UCSD-AML1 (cell line): ENCODE data around the gene HOXB7.

Source experiments
- DNase-seq: peaks from one replicate; lab custom pipeline; 2025; ENCODE audit not compliant: unreplicated experiment; lab: John Stamatoyannopoulos, UW

HOXB7 gene

DNA sequence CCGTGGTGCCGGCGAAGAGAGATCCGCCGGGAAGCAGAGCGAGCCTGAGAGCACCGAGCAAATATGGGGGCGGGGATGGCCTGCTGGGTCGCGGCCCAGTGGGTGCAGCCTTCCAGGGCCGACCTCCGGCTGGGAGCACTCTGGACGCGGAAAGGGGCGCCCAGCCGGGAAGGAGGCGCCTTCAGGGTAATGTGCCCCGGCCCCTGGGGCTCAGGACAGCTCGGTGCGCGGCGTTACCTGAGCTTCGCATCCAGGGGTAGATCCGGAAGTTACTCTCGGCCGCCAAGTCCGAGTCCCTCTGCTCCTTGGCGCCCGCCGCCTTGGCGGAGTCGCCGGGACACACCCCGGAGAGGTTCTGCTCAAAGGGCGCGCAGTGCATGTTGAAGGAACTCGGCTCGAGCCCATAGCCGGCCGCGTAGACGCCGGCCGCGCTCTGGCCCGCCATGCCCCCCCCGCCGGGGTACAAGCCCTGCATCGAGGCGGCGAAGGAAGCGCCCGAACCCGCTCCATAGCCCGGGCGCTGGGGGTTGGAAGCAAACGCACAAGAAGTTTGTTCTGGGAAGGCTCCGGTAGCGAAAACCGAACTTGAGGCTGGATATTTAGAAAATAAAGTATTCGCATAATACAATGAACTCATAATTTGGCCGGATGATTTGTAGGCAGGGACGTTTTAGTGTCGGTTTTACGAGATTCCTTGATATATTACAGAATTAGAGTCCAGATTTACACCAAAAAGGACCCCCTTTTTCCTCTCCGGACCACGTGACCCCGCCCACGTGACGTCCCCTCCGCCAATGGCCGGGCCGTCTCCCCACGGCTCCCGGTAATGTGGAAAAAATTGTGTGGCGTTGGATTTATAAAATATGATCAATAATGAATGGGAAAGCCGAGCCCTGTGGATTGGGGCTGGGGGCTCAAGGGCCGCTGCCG, at the start of gene HOXB7:
Gene HOXB7, minus strand, starts transcription at position 736 of the 930 bp plus-strand sequence. Its CDS starts 99 bp downstream, at position 637.
- DNase-seq = no peak

- DNase-seq = no peak
Observed at GRCh38 chr17:48655913-48656312, 45.1 kb upstream of the HOXB7 start.

DNA sequence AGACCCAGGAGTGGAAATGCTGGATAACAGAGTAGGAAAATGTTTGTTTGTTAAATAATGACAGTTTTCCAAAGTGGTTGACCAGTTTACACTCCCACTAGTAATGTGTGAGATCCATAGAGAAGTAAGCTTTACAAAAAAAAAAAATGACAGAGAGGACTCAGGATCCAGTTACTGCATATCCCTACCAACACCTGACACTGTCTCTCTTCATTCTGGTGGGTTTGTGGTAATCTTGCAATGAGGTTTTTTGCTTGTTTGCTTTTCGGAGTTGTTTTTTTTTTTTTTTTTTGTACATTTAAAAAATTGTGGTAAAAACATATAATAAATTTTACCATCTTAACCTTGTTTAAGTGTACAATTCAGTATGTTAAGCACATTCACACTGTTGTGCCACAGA, 38.9 kb upstream of the HOXB7 start:
- DNase-seq = no peak

- no peak for DNase-seq
Observed at GRCh38 chr17:48647963-48648245, 37.1 kb upstream of the HOXB7 start.

GRCh38 chr17:48647103-48647962, 36.5 kb upstream of the HOXB7 start:
- no peak for DNase-seq

DNA sequence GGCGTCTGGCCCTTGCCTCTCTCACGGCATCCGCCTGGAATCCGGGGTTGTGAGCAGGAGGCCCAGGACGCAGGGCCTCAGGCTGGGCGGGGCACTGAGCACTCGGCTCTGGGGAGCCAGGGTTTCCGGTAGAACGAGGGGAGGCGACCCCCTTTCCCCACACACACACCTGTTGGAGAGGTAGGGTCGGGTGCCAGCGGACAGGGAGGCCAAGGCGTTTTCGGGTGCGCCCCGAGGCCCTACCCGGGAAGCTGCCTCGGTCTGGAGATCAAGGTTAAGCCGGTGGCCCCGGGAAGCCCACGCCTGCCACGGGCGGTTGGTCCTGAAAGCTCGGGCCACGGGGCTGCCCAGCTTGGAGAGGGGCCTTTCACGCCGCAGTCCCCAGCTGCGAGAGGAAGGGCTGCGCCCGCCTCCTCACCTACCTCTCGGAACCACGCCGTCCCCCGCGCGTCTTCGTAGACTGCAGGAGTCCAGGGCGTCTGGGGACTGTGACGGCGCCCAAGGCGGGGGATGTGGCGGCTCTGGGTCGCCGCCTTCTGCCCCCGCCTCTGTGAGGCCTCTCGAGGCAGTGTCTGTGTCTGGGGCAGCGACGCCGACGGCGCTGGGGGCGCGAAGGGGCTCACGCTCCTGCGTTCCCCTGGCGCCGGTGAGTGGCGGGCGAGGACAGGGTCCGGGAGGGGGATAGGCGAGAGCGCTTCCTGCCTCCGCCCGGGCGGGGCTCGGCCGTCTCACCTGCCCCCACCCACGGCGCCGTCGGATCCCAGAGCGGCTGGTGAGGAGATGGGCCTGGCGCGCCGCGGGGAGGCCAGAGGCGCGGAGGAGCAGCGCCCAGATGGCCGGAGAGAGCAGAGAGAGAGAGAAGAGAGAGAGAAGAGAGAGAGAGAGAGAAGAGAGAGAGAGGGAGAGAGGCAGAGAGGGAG, 35.6 kb upstream of the HOXB7 start:
- no peak for DNase-seq

- no peak for DNase-seq
Observed at GRCh38 chr17:48645639-48646182, 34.9 kb upstream of the HOXB7 start.

GRCh38 chr17:48644910-48645557, 34.2 kb upstream of the HOXB7 start:
- DNase-seq = no peak

DNA sequence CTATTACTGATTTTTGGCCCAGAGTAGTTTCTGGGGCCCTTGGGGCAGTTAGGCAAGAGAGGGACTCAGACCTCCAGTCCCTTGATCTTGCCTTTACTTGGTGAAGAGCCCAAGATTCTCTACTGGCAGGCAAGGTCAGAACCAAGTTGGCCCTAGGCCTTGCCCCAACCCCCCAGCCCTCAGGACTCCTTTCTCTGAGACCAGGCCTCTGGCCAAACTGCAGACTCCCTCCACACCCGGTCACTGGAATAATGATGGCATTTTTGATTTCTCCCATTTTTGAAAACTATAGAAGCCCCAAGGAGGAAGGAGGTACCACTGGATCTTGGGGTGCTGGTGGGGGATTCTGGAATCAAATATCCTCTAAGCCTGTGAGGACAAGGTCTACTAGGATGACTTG, 33.3 kb upstream of the HOXB7 start:
- DNase-seq = no peak

GRCh38 chr17:48643697-48644012, 32.8 kb upstream of the HOXB7 start:
- no peak for DNase-seq

DNA sequence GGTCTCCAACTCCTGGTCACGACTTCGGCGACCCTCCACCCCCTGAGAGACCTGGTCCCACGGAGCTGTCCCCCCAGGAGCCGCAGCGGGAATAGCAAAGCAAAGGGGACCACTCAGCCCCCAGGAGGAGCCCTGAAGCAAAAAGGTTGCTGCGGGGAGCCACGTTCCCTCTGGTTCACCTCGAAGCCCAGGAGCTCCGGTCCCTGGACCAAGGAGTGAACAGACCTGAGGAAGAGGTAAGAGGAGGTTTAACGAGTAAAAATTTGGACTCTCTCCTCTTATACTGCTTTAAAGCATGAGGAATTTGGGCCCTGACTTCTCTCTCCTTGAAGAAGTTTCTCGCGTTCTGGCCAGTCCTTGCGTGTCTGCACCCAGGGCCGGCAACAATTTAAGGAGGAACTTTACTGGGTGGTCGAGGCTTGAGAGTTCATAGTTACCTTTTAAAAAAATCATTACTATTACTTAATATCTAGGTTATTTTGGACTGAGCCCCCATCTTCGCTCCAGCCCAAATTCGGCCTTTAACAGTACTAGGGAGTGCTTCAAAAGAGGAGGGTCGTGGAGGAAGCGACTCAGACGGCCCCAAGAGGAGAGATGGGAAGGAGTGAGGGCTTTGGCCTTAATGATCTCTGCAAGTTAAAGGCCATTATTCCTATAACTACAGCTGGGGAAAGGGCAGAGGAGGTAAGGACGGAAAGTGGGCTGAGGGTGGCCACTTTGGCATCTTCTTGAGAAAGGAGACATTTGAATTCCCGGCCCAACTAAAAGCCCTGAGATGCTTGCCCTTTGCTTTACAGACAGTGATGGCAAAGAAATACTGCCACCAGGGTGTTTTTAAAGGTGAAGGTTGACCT, 32.3 kb upstream of the HOXB7 start:
- DNase-seq = no peak

GRCh38 chr17:48642059-48642842, 31.4 kb upstream of the HOXB7 start:
- DNase-seq = no peak

DNA sequence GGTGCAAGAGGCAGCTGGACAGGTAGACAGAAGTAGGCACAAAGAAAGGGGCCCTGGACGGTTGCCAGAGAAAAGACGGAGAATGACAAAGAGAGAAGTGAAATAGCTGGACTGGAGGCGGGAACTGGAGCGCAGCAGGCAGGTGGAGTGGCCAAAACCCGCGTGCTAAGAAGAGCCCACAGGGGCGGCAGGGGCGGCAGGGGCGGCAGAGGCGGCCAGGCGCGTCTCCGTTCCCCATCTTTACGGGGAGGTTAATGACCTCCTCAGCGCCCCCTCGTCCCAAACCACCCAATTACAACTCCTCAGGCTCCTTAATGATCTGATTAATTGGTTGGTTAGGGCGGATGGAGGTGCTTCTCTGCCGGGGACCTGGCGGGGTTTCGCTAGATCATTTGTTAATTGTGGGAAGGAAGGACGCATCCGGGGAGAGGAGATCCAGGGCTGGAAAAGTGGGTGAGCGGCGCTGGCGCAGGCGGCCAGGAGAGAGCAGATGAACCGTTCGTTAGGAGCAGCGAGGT, 30.8 kb upstream of the HOXB7 start:
- no peak for DNase-seq

DNA sequence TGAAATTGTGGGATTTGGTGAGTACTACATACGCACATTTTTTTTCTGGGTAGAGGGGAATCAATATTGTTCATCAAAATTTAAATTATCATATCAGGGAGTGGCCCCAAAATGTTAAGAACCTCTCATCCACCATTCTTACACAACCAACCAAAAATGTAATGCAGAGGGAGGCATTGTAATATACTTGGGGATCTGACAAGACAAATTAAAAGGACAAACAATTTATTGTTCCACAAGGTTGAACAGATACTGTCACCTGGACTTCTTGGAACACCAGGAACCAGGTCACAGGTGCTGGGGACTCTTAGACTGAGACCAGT, 30.0 kb upstream of the HOXB7 start:
- DNase-seq = no peak

- DNase-seq = no peak
Observed at GRCh38 chr17:48639982-48640857, 29.4 kb upstream of the HOXB7 start.

DNA sequence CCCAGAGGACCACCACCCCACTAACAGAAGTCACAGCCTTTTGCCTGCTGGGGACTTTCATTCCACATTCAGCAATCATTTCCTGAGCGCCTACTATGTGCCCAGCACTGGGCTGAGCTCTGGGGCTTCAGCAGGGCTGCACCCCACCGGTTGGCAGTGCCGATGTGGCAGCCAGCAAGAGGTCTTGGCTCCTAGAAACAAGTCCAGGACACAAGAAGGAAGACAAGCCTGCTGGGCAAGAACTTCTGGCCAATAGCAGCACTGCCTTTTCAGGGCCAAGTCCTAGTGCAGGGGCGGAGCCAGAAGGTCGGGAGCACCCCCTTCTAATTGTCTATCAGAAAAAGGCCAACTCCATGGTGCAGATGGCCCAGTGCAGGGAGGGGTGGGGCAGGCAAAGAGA, 28.3 kb upstream of the HOXB7 start:
- DNase-seq = no peak

- no peak for DNase-seq
Observed at GRCh38 chr17:48637323-48638260, 26.8 kb upstream of the HOXB7 start.
